C1 segment of cervical spinal cord (tissue), 14 donors: Measurements from ENCODE around the gene ACKR2.
"Not testable (repeated sequence)": the region's sequence is repeated elsewhere in the genome, so short reads cannot be mapped to it uniquely, and the experiment has no call there.

ENCODE experiments used
- DNase-seq, 14 donors: peaks; one replicate each; lab custom pipeline; 2025; lab: John Stamatoyannopoulos, UW

Gene ACKR2

GRCh38 chr3:42855219-42855546, 45.9 kb downstream of the ACKR2 start:
- no peak for DNase-seq

- DNase-seq, result no peak
These were observed 46.5 kb downstream of the ACKR2 start for GRCh38 chr3:42855547-42856380.

DNA sequence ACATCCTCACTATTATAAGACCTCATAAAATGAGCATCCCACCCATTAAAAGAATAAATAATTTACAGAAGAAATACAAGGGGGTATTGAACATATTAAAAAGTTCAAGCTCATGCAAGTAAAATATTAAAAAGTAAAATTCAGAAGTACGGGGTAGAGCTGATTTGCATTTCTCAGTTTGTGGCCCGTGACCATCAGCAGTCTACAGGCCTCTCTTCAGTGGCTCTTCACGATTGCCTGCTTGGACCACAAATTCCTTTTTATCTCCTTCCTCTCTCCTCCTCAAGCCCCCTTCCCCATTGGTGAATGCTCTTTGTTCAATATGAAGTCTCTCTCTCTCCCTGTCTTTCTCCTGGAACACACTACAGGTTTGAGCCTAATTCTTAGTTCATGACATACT, 47.3 kb downstream of the ACKR2 start:
- no peak for DNase-seq

DNA sequence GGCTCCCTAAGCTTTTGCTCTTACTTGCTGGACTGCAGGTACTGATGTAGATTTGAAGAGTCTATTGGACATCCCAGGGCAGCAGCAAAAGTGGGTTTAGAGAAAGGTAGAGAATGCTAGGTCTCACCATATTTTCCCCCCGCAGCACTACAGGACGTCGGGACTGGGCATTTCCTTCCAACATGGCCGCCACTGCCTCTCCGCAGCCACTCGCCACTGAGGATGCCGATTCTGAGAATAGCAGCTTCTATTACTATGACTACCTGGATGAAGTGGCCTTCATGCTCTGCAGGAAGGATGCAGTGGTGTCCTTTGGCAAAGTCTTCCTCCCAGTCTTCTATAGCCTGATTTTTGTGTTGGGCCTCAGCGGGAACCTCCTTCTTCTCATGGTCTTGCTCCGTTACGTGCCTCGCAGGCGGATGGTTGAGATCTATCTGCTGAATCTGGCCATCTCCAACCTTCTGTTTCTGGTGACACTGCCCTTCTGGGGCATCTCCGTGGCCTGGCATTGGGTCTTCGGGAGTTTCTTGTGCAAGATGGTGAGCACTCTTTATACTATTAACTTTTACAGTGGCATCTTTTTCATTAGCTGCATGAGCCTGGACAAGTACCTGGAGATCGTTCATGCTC, 55.2 kb downstream of the ACKR2 start:
- no peak for DNase-seq

DNA sequence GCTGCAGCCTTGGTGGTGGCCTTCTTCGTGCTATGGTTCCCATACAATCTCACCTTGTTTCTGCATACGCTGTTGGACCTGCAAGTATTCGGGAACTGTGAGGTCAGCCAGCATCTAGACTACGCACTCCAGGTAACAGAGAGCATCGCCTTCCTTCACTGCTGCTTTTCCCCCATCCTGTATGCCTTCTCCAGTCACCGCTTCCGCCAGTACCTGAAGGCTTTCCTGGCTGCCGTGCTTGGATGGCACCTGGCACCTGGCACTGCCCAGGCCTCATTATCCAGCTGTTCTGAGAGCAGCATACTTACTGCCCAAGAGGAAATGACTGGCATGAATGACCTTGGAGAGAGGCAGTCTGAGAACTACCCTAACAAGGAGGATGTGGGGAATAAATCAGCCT, 56.0 kb downstream of the ACKR2 start:
- no peak for DNase-seq

DNA sequence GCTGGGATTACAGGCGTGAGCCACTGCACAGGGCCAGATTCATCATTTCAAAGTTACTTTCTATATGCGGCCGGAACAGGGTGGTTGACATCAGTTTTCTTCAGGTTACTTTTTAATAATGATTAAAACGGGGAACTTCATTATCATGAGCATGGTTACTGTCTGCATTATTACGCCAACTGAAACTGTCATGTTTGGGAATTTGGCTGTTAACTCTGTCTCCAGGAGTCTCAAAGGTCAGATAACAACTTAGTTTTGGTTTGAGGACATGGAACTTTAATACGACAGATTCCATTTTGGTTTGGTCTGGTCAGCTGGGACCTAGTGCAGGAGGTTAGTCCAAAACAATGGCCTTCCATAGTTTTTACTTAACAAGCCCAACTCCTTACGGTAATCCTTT, 57.9 kb downstream of the ACKR2 start:
- no peak for DNase-seq

- no peak for DNase-seq
These were observed 59.6 kb downstream of the ACKR2 start for GRCh38 chr3:42868841-42869240.

- no peak for DNase-seq
These were observed 62.4 kb downstream of the ACKR2 start for GRCh38 chr3:42871592-42872196.

- DNase-seq, result no peak
These were observed 63.5 kb downstream of the ACKR2 start for GRCh38 chr3:42872718-42873117.

DNA sequence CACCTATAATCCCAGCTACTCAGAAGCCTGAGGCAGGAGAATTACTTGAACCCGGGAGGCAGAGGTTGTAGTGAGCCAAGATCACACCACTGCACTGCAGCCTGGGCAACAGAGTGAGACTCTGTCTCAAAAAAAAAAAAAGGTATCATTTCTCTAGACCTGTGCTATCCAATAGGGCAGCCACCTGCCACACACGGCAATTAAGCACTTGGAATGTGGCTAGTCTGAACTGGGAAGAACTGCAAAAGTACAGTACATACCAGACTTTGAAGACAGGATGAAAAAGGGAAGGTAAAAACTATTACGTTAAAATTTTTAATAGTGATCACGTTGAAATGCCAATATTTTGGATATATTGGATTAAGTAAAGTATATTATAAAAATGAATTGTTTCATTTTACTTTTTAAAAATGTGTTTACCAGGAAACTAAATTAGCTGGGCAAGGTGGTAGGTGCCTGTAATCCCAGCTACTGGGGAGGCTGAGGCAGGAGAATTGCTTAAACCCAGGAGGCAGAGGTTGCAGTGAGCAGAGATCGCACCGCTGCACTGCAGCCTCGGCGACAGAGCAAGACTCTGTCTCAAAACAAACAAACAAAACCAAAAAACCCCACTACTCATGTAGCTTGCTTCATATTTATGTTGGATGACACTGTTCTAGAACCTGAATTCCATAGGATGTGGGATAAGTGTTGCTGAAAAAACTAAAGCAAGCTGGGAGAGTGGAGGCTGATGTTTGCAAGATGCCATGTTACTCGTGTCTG, 64.2 kb downstream of the ACKR2 start:
- no peak for DNase-seq

GRCh38 chr3:42874749-42875148, 65.5 kb downstream of the ACKR2 start:
- DNase-seq, result no peak

- no peak for DNase-seq
These were observed 66.3 kb downstream of the ACKR2 start, which contains the start of gene CYP8B1 for GRCh38 chr3:42875325-42876151. Gene CYP8B1, minus strand, starts transcription at chr3:42875879. Its CDS starts 63 bp downstream, at chr3:42875816.

- no peak for DNase-seq
These were observed 67.2 kb downstream of the ACKR2 start for GRCh38 chr3:42876401-42876800.

GRCh38 chr3:42876940-42877720, 67.9 kb downstream of the ACKR2 start:
- DNase-seq, result no peak

DNA sequence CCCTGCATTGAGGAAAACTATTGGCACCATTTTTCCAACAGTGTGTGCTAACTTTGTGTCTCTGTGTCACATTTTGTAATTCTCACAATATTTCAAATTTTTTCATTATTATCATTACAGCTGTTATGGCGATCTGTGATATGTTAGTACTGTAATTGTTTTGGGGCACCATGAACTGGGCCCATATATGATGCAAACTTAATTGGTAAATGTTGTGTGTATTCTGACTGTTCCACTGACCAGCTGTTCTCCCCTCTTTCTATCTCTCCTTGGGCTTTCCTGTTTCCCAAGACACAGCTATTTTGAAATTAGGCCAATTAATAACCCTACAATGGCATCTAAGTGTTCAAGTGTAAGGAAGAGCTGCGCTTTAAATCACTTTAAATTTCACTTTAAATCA, 68.6 kb downstream of the ACKR2 start:
- no peak for DNase-seq

DNA sequence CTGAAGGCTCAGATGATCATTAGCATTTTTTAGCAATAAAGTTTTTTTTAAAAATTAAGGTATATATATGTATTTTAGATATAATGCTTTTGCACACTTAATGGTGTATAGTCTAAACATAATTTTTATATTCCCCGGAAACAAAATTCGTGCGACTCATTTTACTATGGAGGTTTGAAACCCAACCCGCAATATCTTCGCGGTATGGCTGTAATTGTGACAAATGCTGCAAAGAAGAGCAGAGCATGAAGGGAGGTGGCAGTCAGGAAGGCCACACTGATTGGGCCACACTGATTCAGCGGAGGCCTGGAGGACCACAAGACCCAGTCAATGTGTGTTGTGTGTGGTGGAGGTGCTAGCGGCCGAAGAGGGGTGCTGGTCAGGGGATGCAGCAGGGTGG, 70.9 kb downstream of the ACKR2 start:
- no peak for DNase-seq

DNA sequence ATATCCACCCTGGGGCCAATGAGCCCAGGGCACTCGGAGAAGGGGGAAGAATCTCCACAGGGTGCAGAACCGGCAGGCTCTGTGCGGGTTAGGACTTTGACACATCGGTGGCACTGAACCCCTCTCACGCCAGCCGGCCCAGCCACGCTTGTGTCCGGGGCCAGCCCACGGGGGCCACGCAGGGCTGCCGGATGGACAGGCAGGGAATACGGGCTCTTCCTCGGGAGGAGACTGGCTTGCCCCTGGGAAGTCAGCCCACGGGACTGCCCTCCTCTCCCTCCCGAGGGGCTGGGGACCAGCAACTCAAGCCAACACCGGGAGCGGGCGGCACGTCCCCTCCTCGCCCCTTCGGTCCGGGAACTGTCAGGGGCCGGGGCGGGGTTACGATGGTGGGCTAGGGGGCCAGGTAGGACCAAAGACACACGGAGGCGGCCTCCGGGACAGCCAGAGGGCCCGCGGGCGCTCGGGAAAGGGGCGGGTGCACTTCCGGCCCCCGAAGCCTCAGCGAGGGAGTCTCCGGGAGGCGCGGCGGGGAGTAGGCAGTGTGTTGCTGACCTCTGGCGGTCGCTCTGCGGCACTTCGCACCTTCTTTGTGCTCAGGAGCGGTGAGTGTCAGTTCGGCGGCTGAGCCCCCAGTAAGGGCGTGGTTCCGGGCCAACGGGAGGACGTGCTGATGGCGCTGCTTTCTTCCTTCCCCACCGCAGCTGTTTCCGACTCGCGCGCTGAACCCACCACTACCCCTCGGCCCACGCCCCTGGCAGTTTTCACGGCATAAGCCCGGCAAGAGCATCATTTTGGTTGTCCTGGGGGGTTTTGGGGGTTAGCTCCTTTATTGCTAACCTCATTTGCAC, 71.6 kb downstream of the ACKR2 start:
- DNase-seq, result peak in 13 of 14 donors; percentile 30 to 83 (median 60)

DNA sequence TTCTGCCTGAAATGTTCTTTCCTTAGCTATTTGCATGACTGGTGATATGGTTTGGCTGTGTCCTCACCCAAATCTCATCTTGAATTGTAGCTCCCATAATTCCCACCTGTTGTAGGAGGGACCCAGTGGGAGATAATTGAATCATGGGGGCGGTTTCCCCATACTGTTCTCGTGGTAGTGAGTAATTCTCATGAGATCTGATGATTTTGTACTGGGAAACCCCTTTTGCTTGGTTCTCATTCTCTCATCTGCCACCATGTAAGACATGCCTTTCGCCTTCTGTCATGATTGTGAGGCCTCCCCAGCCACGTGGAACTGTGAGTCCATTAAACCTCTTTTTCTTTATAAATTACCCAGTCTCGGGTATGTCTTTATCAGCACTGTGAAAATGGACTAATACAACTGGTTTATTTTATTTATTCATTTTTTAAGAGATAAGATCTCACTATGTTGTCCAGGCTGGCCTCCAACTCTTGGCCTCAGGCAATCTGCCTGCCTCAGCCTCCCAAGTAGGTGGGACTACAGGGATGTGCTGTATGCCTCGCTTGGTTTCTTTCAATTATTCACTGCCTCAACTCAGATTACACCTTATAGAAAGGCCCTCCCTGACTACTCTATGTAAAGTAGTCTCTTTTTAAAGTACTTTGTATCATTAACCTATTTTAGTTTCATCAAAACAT, 74.1 kb downstream of the ACKR2 start:
- not testable (repeated sequence) for DNase-seq

DNA sequence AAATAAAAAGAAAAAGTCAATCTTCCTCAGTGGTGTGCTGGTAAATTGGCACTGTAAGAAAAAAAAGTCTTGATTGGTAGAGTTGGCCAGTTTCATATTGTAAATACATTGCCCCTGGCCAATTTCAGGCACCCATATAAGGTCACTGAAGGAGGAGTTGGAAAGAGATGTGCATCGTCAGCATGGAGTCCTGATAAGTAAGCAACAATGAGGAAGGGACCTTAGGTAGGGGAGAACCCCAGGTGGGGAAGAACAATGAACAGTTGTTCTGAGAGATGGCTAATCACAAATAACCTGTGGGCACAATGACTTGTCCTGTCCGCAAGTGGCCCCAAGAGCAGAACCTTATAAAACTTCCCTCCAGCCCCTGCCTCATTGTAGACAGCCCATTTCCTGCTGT, 75.1 kb downstream of the ACKR2 start:
- DNase-seq, result no peak
